Upper lobe of left lung (tissue), 4 donors: Measurements from ENCODE around the gene FRY.

Experiments used
- EP300 ChIP-seq, 4 donors: sonication (generic); formaldehyde crosslinking; IDR thresholded peaks; one replicate each; pipeline ENCODE4 v1.5.1; 2017; ENCODE audit warnings: antibody characterized with exemption in 4 of 4, control low read depth in 2 of 4
- POLR2AphosphoS5 ChIP-seq, 2 donors: sonication (generic); formaldehyde crosslinking; IDR thresholded peaks; one replicate each; pipeline ENCODE4 v1.5.1; 2017; ENCODE audit warnings: antibody characterized with exemption in 2 of 2
- TF ChIP-seq, protein P1 (sequence below), 6 experiments: fragments of 450-650 bp in 4 of 6; fragments of 200-600 bp in 2 of 6; sonication (generic) in 2 of 6; IDR thresholded peaks; one replicate each; pipeline ENCODE4 v1.5.1; 2016 to 2019; ENCODE audit warnings: antibody characterized with exemption in 6 of 6

DNA sequence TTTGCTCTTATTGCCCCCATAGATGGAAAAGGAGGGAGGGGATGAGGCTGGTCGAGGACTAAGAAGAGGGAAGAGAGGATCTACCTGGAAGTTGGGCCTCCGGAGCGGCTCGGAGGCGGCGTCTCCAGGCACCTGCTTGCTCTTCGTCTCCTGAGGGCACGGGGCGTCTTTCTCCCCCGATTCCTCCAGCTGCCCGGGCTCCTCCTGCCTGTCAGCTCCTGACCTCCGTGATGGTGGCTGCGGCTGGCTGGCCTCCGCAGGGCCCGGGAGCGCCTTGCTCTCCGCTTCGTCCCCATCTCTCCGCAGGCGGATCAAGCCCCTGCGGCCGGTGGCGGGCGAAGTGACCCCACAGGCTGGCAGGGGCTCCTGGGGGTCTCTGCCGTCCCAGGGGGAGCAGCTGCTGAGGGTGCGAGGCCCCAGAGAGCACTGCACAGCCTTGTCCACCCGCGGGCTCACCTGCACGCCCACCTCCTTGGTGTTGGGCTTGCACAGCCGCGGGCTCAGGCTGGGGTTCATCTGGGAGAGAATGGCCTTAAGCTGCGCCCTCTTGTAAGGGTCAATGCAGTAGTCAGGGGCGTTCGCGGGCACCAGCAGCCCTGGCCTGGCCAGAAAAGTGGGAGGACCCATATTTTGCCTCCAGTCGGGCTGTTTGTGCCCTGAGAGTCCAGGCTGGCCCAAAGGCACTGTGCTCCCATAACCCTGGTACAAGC is 279.8 kb downstream of the FRY start:
- TF ChIP-seq EP300 (IDR thresholded peaks at IDR 0.05), result no peak
- TF ChIP-seq, protein P1, sequence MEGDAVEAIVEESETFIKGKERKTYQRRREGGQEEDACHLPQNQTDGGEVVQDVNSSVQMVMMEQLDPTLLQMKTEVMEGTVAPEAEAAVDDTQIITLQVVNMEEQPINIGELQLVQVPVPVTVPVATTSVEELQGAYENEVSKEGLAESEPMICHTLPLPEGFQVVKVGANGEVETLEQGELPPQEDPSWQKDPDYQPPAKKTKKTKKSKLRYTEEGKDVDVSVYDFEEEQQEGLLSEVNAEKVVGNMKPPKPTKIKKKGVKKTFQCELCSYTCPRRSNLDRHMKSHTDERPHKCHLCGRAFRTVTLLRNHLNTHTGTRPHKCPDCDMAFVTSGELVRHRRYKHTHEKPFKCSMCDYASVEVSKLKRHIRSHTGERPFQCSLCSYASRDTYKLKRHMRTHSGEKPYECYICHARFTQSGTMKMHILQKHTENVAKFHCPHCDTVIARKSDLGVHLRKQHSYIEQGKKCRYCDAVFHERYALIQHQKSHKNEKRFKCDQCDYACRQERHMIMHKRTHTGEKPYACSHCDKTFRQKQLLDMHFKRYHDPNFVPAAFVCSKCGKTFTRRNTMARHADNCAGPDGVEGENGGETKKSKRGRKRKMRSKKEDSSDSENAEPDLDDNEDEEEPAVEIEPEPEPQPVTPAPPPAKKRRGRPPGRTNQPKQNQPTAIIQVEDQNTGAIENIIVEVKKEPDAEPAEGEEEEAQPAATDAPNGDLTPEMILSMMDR (IDR thresholded peaks at IDR 0.05), result no peak
- TF ChIP-seq POLR2AphosphoS5 (IDR thresholded peaks at IDR 0.05), result no peak
